ENCODE results near the gene CDC20B. TPM values are rescaled to one million over a fixed set of nuclear protein-coding genes. Genes with fewer than 3 reads are reported as not detected.
A peak's percentile ranks its signal among the peaks of the same experiment; 100 is the strongest.

The CDC20B gene
- total and polyA plus RNA-seq, 2 of the 8 experiments (the other 6 are each of a cell fraction or from before 2014, with no cell fraction given) = 0.06 TPM; not detected in 1

GRCh38 chr5:55141945-55142690 lies 30.9 kb downstream of the CDC20B start:
- H3K9me3 ChIP-seq (ENCODE audit: insufficient read depth in 2 of 2, low read depth in 1 of 2, low read length in 1 of 2) = no peaks in the 10 kb centered on the region
- H2BK12ac ChIP-seq (ENCODE audit: low read depth, low read length) = no peak overlapping the region
- 91% methylated on average over 9 of the region's 9 CpGs; no CpG with 5 or more reads in 1 of the 2 experiments for WGBS, 2 experiments (ENCODE audit: extremely low coverage in 1 of 2, insufficient coverage in 1 of 2, insufficient read length in 1 of 2, insufficient replicate concordance in 2 of 2, low coverage in 1 of 2, low lambda C conversion rate in 2 of 2, missing lambda C conversion rate in 1 of 2)
- H4K5ac ChIP-seq (ENCODE audit: insufficient read length, low read depth, low read length) = no peak overlapping the region
- no peaks in the 10 kb centered on the region for H3K4me1 ChIP-seq (replicated peaks in 1 of 4; ENCODE audit: control insufficient read depth in 3 of 4, insufficient read depth in 4 of 4, low read length in 3 of 4)
- no peak overlapping the region for H3K4ac ChIP-seq (replicated peaks; ENCODE audit: insufficient read length, low read depth, low read length)
- H4K20me1 ChIP-seq (replicated peaks in 1 of 2; ENCODE audit: control insufficient read depth in 1 of 2, insufficient read depth in 2 of 2, low read length in 2 of 2) = no peaks in the 10 kb centered on the region
- H4K91ac ChIP-seq (replicated peaks; ENCODE audit: insufficient read length, low read length) = no peak overlapping the region
- H3K9ac ChIP-seq (replicated peaks in 1 of 4; ENCODE audit: extremely low read depth in 1 of 4, low read depth in 3 of 4, low read length in 3 of 4) = no peak overlapping the region
- H3K14ac ChIP-seq (ENCODE audit: insufficient read length) = no peak overlapping the region
- no peak overlapping the region for H2BK15ac ChIP-seq (ENCODE audit: low read length)
- DNase-seq (ENCODE audit: low read depth in 1 of 2, low spot score in 2 of 2) (no peak), FAIRE-seq (no peak)
- H3K79me1 ChIP-seq (ENCODE audit: low read depth, low read length) = no peaks in the 10 kb centered on the region
- no peak overlapping the region for H2AK5ac ChIP-seq (ENCODE audit: low read depth, low read length)
- H3K4me2 ChIP-seq (ENCODE audit: insufficient read depth in 1 of 2, low read depth in 2 of 2, low read length in 2 of 2) = no peak overlapping the region
- H3K56ac ChIP-seq (replicated peaks; ENCODE audit: insufficient read length, low read depth, low read length) = no peak overlapping the region
- H3K4me3 ChIP-seq (ENCODE audit: extremely low read depth in 1 of 4, insufficient read depth in 2 of 4, low read depth in 3 of 4, low read length in 4 of 4) = no peak overlapping the region
- no peak overlapping the region for H2BK5ac ChIP-seq (ENCODE audit: low read depth, low read length)
- ChIA-PET POLR2A (ENCODE audit: partially characterized antibody) (interaction anchor here (1.3 kb wide), 2 partner anchors 18 to 26 kb away, joined by 3 to 6 read pairs; partner anchors contain the start of gene GPX8), CTCF (ENCODE audit: partially characterized antibody) (interaction anchor here (0.7 to 3.4 kb wide), 8 partner anchors 10 to 237 kb away, joined by 3 to 13 read pairs (median 8); partner anchors contain the start of gene GPX8)
- H3K23me2 ChIP-seq (ENCODE audit: low read depth, low read length) = no peaks in the 10 kb centered on the region
- no peak overlapping the region for H3K18ac ChIP-seq (ENCODE audit: extremely low read depth, low read length)
- H3K23ac ChIP-seq (ENCODE audit: insufficient read length) = no peak overlapping the region
- H2AFZ ChIP-seq (ENCODE audit: low read length) = no peak overlapping the region
- TF ChIP-seq MAX (IDR thresholded peaks at IDR 0.05) = no peak
- TF ChIP-seq CTCF (IDR thresholded peaks at IDR 0.05; ENCODE audit: control extremely low read depth in 1 of 3, insufficient read depth in 1 of 3, low read depth in 1 of 3, low read length in 3 of 3) = peak in 1 of 3 experiments; percentile 28; a peak in 1 of 4 replicates
- no peaks in the 10 kb centered on the region for H3K79me2 ChIP-seq (ENCODE audit: control insufficient read depth in 1 of 2, insufficient read depth in 2 of 2, low read length in 2 of 2)
- H3K36me3 ChIP-seq (ENCODE audit: control insufficient read depth in 2 of 4, insufficient read depth in 4 of 4, low read length in 3 of 4) = no peaks in the 10 kb centered on the region
- no peak overlapping the region for H2BK120ac ChIP-seq (replicated peaks; ENCODE audit: low read depth, low read length)
- H3K27ac ChIP-seq (ENCODE audit: low read depth, low read length) = no peak overlapping the region
- H2BK20ac ChIP-seq (ENCODE audit: low read length) = no peak overlapping the region
- no peaks in the 10 kb centered on the region for H3K27me3 ChIP-seq (replicated peaks in 1 of 4; ENCODE audit: control insufficient read depth in 3 of 4, extremely low read depth in 1 of 4, insufficient read depth in 3 of 4, low read length in 3 of 4)
- H4K8ac ChIP-seq (ENCODE audit: extremely low read depth, insufficient read depth, low read length) = no peak overlapping the region

All from H1 (cell line).